ENCODE measurements around the gene FBXL7.

DNA sequence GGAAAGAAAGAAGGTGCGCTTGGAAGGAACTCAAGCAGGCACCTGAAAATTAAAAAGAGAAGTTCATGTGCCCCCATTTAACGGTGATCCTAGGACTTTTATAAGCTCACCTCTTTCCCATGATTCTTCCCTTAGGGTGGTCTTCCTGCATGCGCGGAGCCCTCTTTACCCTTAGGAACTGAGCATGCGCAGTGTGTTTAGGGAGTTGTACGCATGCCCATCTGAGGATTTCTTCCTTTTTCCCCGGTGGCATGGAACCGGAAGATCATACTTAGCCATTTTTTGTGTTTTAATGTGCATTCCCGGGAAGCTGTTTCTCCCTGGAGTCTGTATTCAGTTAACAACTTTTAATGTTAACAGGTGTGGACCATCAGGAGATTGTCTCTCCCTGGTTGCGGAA is 119.0 kb downstream of the FBXL7 start:
- TF ChIP-seq CTCF (IDR thresholded peaks at IDR 0.05) (no peak), POLR2A (IDR thresholded peaks at IDR 0.05) (no peak)

Measured in lower leg skin (tissue), 3 donors.